GM19467 (cell line): ENCODE results near the gene GPC6.

ENCODE experiments used
- ATAC-seq: cut with Tn5 transposase; IDR thresholded peaks from one replicate; pipeline ENCODE4 v1.9.1; 2021; ENCODE audit warnings: mild to moderate bottlenecking, moderate library complexity; ENCODE audit not compliant: unreplicated experiment

GPC6 gene

DNA sequence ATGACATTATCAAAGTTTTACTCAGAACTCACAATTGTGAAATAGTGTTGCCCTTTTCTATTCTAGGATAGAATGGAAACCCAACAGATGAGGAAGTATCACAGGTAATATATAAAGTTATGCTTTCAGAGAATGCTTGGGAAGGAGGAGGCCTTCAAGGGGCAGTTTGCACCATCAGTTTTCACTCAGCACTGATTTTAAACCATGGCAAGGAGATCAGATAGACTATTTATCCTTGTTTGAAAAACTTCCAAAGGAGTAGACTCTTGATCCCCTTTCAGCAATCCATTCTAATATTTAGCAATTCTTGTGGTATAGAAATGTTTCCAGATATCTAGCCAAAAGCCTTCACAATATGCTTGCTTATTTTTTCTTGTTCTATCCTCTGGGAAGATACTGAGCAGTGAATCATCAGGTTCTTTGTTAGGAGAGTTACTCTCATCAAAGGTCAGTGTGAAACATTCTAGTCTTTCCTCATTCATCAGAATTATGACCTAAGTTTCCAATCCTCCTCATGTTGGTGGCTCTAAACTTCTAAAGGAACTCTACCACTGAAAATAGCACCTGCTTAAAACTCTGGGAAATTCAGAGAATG lies 3.8 kb downstream of the GPC6 start:
- no peak for ATAC-seq

GRCh38 chr13:93231867-93232266 lies 5.3 kb downstream of the GPC6 start:
- ATAC-seq = no peak

- peak; percentile 55 for ATAC-seq
Measured at GRCh38 chr13:93233997-93234416, 7.4 kb downstream of the GPC6 start.

DNA sequence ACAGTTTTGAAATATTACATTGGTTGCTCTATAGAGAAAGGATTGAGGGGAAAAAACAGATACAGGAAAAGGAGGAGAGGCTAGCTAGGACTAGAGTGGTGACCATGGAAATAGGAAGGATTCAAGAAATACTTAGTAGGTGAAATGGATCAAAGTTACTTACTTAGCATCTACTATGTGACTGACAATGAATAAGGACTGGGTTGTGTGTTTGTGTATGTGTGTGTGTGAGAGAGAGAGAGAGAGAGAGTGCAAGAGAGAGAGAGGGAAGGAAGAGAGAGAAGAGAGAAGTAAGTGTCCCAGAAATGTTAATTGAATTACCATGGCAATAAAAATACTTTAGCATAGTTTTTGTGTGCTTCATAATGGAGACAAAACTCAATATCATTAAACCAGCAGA lies 7.9 kb downstream of the GPC6 start:
- no peak for ATAC-seq

DNA sequence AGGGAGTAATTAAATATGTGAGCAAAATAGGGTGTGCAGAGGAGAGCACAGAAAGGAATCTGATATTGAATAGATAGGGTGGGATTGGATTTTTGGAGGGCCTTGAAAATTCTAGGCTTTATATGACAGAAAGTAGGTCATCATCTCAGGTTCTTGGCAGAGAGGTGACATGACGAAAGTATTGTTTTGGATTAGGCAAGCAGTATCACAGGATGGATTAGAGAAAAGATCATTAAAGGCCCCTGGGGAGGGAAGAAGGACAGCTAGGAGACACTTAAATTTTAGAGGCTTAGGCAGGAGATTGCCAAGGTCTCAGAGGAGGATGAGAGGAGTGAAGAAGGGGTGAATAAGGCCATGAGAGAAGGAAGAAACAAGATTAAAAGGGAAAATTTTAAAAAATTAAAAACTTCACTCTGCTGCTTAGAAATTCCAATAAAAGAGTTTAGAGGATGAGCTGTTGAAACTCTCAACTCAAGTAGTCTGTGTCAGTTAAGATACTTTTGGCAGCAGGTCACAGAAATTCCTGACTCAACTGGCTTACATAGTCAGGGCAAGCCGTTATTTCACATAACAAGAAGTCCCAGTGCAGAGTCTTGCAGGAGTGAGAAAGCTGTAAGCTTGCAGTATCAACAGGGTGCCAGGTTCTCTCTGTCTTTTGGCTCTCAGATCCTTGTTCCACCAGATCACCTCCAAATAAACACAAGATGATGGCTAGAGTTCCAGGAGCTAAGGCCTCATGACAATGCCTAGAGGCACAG lies 8.8 kb downstream of the GPC6 start:
- no peak for ATAC-seq

DNA sequence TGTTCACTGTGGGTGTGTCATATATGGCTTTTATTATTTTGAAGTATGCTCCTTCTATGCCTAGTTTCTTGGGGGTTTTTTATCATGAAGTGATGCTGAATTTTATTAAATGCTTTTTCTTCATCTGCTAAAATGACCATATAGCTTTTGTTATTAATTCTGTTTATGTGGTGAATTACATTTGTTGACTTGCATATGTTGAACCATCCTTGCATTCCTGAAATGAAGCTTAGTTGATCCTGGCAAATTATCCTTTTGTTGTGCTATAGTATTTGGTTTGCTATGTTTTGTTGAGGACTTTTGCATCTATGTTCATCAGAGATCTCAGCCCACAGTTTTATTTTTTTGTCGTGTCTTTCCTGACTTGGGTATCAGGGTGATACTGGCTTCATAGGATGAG lies 12.1 kb downstream of the GPC6 start:
- ATAC-seq = no peak

DNA sequence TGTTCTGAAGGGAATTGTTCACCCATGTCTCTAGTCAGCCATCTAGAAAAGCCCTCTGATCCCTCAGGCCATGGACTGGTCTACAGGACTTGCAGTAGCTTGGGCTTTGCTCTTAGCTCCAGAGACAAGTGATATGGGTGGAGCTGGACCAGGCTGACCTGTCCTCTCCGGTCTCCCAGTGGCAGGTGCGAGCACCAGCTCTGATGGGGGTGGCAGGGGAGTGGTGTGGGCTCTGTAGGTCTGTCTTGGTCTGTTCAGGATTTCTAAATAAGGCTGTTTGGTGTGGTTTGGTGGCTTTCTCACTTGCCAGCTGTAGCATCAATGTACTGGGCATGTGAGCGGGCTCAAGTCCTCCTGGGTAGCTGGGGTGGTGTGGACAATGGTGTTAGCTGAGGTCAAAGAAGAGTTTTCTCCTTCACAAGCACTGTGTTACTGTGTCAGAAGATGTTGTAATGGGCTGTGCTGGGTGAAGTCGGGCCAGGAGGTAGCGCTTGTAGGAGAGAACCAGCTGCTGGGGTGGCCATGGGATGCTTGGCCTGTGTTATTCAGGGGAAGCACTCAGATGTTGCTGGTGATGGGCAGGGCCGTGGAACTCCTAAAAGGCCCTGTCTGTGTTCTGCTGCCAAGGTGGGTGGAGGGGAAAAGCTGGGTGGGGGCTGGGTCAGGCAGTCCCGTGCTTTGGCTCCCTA lies 16.9 kb downstream of the GPC6 start:
- ATAC-seq = no peak

- ATAC-seq = peak; percentile 51
Measured at GRCh38 chr13:93244141-93244917, 17.7 kb downstream of the GPC6 start.

DNA sequence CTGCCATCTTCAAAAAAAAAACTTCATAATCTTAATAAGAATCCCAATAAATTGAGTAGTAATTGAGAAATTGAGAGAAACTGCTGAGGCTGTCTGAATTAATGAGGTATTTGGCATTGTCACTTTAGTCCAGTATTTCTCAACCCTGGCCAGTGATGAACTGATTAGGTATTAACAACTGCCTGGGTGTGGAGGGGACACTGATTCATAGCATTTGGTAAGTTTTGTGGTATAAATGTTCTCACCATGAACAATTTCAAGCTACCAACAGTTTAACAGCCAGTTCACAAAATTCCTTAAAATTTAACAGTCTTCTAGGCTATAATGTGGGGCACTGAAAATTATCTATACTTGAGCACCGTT lies 18.3 kb downstream of the GPC6 start:
- no peak for ATAC-seq

DNA sequence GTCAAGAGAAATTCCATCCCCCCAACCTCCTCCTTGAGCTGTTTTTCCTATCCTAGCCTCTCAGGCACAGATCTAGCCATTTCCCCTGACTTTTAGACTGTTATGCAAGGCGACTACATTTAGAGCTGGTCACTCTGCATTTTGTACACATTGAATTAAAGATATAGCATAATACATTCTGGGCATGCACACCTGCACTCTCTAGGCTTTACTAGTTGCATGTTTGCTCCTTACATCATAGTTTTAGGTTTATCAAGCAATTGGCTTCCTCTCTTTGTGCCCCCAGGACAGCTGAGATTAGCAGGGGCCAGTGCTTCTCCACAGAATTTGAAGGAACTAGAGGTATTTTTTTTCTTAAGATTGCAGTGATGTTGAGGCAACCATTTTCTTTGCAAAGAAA lies 19.5 kb downstream of the GPC6 start:
- ATAC-seq = no peak

GRCh38 chr13:93248627-93249047 lies 22.0 kb downstream of the GPC6 start:
- no peak for ATAC-seq

- ATAC-seq = no peak
Measured at GRCh38 chr13:93249364-93250306, 23.0 kb downstream of the GPC6 start.

DNA sequence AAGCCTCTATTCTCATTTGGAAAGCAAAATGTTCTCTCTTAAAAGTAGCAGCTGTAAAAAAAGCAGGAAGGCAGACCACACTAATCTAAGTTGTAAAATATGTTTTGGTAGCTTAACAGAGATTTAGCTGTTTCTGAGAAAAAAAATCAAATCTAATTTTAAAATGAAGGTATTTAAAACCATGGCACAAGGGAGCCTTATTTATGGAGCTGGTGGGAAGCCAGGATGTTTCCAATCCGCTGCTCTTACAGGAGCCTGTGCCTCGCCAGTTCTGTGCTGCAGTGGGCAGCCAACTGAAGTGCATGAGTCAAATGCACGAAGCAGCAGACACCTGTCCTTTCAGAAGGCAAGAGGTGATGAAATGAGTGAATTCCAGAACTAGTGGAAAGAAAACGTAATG lies 28.2 kb downstream of the GPC6 start:
- ATAC-seq = no peak

DNA sequence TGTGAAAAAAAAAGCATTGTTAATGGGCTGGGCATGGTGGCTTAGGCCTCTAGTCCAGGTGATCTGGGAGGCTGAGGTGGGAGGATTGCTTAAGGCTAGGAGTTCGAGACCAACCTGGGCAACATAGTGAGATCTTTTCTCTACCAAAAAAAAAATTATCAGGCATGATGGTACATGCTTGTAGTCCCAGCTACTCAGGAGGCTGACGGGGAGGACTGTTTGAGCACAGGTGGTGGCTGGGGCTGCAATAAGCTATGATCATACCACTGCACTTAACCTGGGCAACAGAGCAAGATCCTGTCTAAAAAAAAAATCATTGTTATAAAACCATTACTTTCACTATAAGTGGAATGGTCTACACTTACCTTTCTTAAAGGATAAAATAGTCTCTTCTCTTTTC lies 30.4 kb downstream of the GPC6 start:
- no peak for ATAC-seq

DNA sequence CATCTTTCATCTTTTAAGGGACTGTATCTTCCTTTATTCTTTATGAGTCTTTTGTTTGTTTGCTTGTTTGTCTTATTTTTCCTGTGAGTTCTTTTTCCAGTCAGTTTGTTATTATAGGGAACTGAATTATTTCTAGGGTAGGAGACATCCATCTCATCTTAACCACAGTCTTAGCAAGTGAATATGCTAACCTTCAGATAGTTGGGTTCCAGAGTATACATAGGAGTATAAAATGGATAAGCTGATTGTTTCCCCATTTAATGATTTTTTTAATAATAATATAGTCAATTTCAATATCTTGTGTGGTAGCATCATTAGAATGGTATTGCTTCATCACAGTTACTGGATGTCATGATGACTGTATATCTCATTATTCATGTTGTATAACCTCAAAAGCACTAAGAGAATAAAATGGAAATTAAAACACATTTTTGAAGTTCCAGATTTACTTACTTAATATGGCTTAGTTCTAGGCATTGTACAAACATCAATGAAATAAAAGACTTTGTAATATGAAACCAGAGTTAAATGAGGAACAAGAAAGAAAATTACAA lies 33.0 kb downstream of the GPC6 start:
- ATAC-seq = no peak

DNA sequence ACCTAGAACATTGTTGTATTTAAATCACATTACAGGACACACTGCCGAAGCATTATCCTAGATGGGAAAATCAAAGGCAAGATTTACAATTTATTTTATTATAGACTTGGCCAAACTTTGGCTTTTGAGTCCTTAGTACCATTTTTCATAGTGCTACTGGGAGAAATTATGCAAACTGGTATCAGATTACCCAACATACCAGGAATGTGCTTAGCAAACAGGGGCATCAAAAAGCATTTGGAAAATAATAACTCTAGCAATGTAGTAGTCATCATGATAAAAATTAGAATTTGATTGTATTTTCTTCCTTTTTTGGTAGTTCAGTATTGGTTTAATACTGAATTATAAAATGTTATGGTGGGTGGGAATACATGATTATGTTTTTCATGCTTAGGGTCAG lies 34.0 kb downstream of the GPC6 start:
- no peak for ATAC-seq

- ATAC-seq = no peak
Measured at GRCh38 chr13:93262729-93263345, 36.2 kb downstream of the GPC6 start.

DNA sequence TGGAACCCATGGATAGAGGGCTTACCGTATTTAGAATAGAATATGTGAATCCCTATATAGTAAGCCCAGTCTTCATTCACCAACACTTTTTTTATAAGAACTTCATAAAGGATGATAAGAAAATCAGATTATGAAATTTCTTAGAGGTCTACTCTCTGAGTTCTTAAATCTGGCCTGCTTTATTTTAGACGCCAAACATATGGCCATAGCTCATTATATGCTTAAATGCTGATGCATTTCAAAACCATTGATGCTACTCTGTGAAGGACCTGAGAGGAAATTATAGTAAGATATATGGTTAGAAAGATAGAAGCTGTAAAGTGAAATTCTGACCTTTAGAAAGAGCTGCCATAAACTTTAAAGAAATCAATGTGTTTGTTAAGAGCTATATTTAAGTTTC lies 38.3 kb downstream of the GPC6 start:
- ATAC-seq = no peak

DNA sequence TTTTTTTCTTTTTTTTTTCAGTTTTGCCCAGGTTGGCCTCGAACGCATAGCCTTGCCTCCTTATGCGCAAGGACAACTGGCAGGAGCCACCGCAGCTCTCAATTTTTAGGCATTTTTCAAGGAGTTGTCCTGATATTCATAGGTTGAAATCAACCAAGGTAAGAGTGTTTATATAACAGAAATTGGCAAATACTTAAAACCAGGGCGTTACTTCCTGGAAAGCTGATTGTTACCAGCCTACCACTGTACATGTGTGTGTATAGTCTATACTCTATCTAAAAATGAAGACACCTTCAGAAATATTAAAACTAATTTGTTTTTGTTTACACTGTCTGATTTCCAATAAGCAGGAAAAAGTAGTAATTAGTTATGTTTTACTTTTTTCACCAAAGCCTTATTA lies 39.2 kb downstream of the GPC6 start:
- ATAC-seq = no peak

DNA sequence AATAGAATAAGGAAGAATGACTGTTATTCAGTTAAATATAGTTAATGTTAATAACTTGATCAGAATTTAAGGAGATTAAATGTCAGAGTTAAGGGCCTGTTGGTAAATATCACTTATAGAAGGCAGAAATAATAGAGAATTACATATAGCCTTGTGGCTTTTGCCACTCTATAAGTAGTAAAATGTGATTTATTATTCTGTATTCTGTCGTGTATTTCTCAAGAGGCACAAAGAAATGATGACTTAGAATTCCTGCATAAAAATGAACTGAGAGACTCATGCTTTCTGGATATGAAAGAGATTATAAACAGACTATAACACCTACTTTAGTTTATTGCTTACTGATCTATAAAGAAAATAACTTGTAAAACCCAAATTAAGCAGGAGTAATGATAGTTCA lies 40.1 kb downstream of the GPC6 start:
- no peak for ATAC-seq
